H9 (cell line): ENCODE results near the gene STAB2. TPM values are rescaled to one million over a fixed set of nuclear protein-coding genes. Genes with fewer than 3 reads are reported as not detected.

Experiments
- DNase-seq: peaks from one replicate; pipeline ENCODE4 v3.0.0-alpha.2; 2017
- H2AFZ ChIP-seq: one replicate; pipeline ENCODE4 v1.6.1; 2013; ENCODE audit warnings: mild to moderate bottlenecking, low read length, control low read depth, moderate library complexity
- H2AK5ac ChIP-seq: 2 replicates; pipeline ENCODE4 v1.6.1; 2013; ENCODE audit warnings: low read length, control low read depth, mixed read lengths; ENCODE audit not compliant: insufficient read length
- H2BK120ac ChIP-seq: one replicate; pipeline ENCODE4 v1.6.1; 2013; ENCODE audit warnings: low read depth, mild to moderate bottlenecking, low read length, control low read depth, inconsistent platforms; ENCODE audit not compliant: poor library complexity, severe bottlenecking
- H2BK12ac ChIP-seq: 2 replicates; pipeline ENCODE4 v1.6.1; 2013; ENCODE audit warnings: low read length, control low read depth, mixed read lengths, low read depth; ENCODE audit not compliant: insufficient read length
- H2BK15ac ChIP-seq: 2 replicates; pipeline ENCODE4 v1.6.1; 2013; ENCODE audit warnings: low read depth, low read length, control low read depth
- H2BK20ac ChIP-seq: one replicate; pipeline ENCODE4 v1.6.1; 2013; ENCODE audit warnings: low read depth, mild to moderate bottlenecking, low read length, control low read depth, inconsistent platforms; ENCODE audit not compliant: poor library complexity, severe bottlenecking
- H2BK5ac ChIP-seq: 2 replicates; pipeline ENCODE4 v1.6.1; 2013; ENCODE audit warnings: low read length, control low read depth, mixed read lengths; ENCODE audit not compliant: insufficient read length
- H3K14ac ChIP-seq: 2 replicates; pipeline ENCODE4 v1.6.1; 2013; ENCODE audit warnings: low read length, control low read depth; ENCODE audit not compliant: insufficient read depth
- H3K18ac ChIP-seq: 2 replicates; pipeline ENCODE4 v1.6.1; 2013; ENCODE audit warnings: low read depth, mild to moderate bottlenecking, mixed read lengths, low read length, control low read depth; ENCODE audit not compliant: insufficient read length
- H3K23ac ChIP-seq: 2 replicates; pipeline ENCODE4 v1.6.1; 2013; ENCODE audit warnings: low read length, control low read depth, mixed read lengths, low read depth; ENCODE audit not compliant: insufficient read length
- H3K23me2 ChIP-seq: 2 replicates; pipeline ENCODE4 v1.6.1; 2013; ENCODE audit warnings: low read depth, mild to moderate bottlenecking, mixed read lengths, low read length, control low read depth; ENCODE audit not compliant: insufficient read length, poor library complexity, severe bottlenecking
- H3K27ac ChIP-seq: 2 replicates; pipeline ENCODE4 v1.5.1; 2013; ENCODE audit warnings: low read length, control low read depth, mixed read lengths, low read depth; ENCODE audit not compliant: insufficient read length
- H3K27me3 ChIP-seq: 2 replicates; pipeline ENCODE4 v1.6.1; 2013; ENCODE audit warnings: low read length, control low read depth, inconsistent platforms; ENCODE audit not compliant: insufficient read depth
- H3K4ac ChIP-seq: 2 replicates; pipeline ENCODE4 v1.6.1; 2013; ENCODE audit warnings: low read depth, mild to moderate bottlenecking, control low read depth, inconsistent platforms, low read length, moderate library complexity
- H3K4me1 ChIP-seq: 2 replicates; pipeline ENCODE4 v1.6.1; 2013; ENCODE audit warnings: low read length, control low read depth, inconsistent platforms; ENCODE audit not compliant: insufficient read depth
- H3K4me2 ChIP-seq: 2 replicates; pipeline ENCODE4 v1.6.1; 2013; ENCODE audit warnings: low read length, control low read depth, mixed read lengths; ENCODE audit not compliant: insufficient read length, insufficient read depth
- H3K56ac ChIP-seq: 2 replicates; pipeline ENCODE4 v1.6.1; 2013; ENCODE audit warnings: low read depth, mild to moderate bottlenecking, mixed read lengths, low read length, control low read depth; ENCODE audit not compliant: insufficient read length
- H3K79me1 ChIP-seq: 2 replicates; pipeline ENCODE4 v1.6.1; 2013; ENCODE audit warnings: low read depth, mild to moderate bottlenecking, moderate library complexity, low read length, control low read depth, inconsistent platforms; ENCODE audit not compliant: insufficient read depth, poor library complexity, severe bottlenecking
- H3K79me2 ChIP-seq: 2 replicates; pipeline ENCODE4 v1.6.1; 2013; ENCODE audit warnings: low read length, control low read depth, inconsistent platforms; ENCODE audit not compliant: insufficient read depth
- H3K9ac ChIP-seq: 2 replicates; pipeline ENCODE4 v1.6.1; 2013; ENCODE audit warnings: low read length, control low read depth, mixed read lengths; ENCODE audit not compliant: insufficient read length; ENCODE audit errors: extremely low read depth
- H3K9me3 ChIP-seq: one replicate; pipeline ENCODE4 v1.6.1; 2013; ENCODE audit warnings: low read depth, low read length, inconsistent platforms; ENCODE audit not compliant: control insufficient read depth
- H3T11ph ChIP-seq: one replicate; pipeline ENCODE4 v1.6.1; 2013; ENCODE audit warnings: mild to moderate bottlenecking, low read length, control low read depth, inconsistent platforms
- H4K20me1 ChIP-seq: one replicate; pipeline ENCODE4 v1.6.1; 2013; ENCODE audit not compliant: control insufficient read depth, insufficient read length, insufficient read depth
- H4K5ac ChIP-seq: 2 replicates; pipeline ENCODE4 v1.6.1; 2013; ENCODE audit warnings: low read depth, mild to moderate bottlenecking, mixed read lengths, low read length, control low read depth; ENCODE audit not compliant: insufficient read length
- H4K8ac ChIP-seq: replicated peaks from 2 replicates; pipeline ENCODE4 v1.6.1; 2013; ENCODE audit warnings: low read length, control low read depth, mixed read lengths, low read depth; ENCODE audit not compliant: insufficient read length
- H4K91ac ChIP-seq: 2 replicates; pipeline ENCODE4 v1.6.1; 2013; ENCODE audit warnings: low read depth, mild to moderate bottlenecking, moderate library complexity, mixed read lengths, low read length, control low read depth; ENCODE audit not compliant: insufficient read length
- H3K27ac Mint-ChIP-seq, 3 experiments: 2 replicates in 2 of 3; 3 replicates in 1 of 3; pipeline ENCODE4 v1.8.0; 2020 to 2021; ENCODE audit warnings: mixed read lengths in 3 of 3, mild to moderate bottlenecking in 1 of 3, moderate library complexity in 1 of 3
- H3K27me3 Mint-ChIP-seq: 2 replicates; pipeline ENCODE4 v1.8.0; 2021; ENCODE audit warnings: low read depth, mild to moderate bottlenecking, moderate library complexity, mixed read lengths
- H3K36me3 Mint-ChIP-seq, 3 experiments: 2 replicates in 2 of 3; 3 replicates in 1 of 3; pipeline ENCODE4 v1.8.0; 2020 to 2021; ENCODE audit warnings: low read depth in 3 of 3, mixed read lengths in 3 of 3; ENCODE audit not compliant: insufficient read depth in 1 of 3
- H3K4me1 Mint-ChIP-seq, 2 experiments: 2 replicates each; pipeline ENCODE4 v1.8.0; 2020; ENCODE audit warnings: mixed read lengths in 2 of 2
- H3K4me3 Mint-ChIP-seq, 2 experiments: 2 replicates in 1 of 2; 3 replicates in 1 of 2; pipeline ENCODE4 v1.8.0; 2020 to 2021; ENCODE audit warnings: mild to moderate bottlenecking in 2 of 2, mixed read lengths in 2 of 2, moderate library complexity in 1 of 2
- H3K9me3 Mint-ChIP-seq, 2 experiments: 2 replicates in 1 of 2; 3 replicates in 1 of 2; pipeline ENCODE4 v1.8.0; 2020; ENCODE audit warnings: mild to moderate bottlenecking in 2 of 2, mixed read lengths in 2 of 2, moderate library complexity in 1 of 2
- total RNA-seq: library from RNA; stranded (reverse); gene quantifications from 2 replicates; pipeline ENCODE4 v1.2.1, GENCODE V29; 2021
- TF ChIP-seq, protein P1 (sequence below): fragments of 200-600 bp; sonication (generic); conservative IDR thresholded peaks from 3 replicates; pipeline ENCODE4 v1.8.0; 2021; ENCODE audit warnings: antibody characterized with exemption, mild to moderate bottlenecking

The STAB2 gene
- total RNA-seq, 1 experiment from 2014 or later = 0.02 TPM

DNA sequence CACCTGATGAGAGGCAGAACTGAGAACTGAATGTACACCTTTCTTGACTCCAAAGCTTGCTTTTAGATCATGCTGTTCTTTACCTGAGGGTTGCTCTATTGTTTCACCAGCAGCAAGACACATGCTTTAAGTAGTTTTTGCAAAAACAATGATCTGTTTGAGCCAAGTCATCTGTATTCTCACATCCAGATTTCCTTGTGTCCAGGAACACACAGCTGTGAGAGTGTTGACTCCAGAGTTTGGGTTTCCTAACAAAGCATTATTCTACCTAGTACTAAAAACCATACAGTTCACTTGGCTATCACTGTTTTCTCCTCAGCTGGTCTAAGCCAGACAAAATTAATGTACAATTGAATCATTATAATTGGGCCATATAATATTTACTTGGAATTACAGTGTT lies 120.4 kb downstream of the STAB2 start:
- Histone ChIP-seq H2AFZ (no peak overlapping the region), H3K79me2 (no peaks in the 10 kb centered on the region), H4K8ac (no peak overlapping the region), H2BK5ac (no peak overlapping the region), H3K79me1 (no peaks in the 10 kb centered on the region), H4K91ac (no peak overlapping the region), H3K18ac (no peak overlapping the region), H2AK5ac (no peak overlapping the region), H3K27me3 (no peaks in the 10 kb centered on the region), H3K14ac (no peak overlapping the region), H3K27ac (no peak overlapping the region), H3K9me3 (no peaks in the 10 kb centered on the region), H3K23ac (no peak overlapping the region), H3K4me2 (no peak overlapping the region), H3K9ac (no peak overlapping the region), H3K4ac (no peak overlapping the region), H3K23me2 (no peaks in the 10 kb centered on the region), H2BK15ac (no peak overlapping the region), H3K56ac (no peak overlapping the region), H3K4me1 (no peaks in the 10 kb centered on the region), H2BK120ac (no peak overlapping the region), H2BK20ac (no peak overlapping the region), H4K5ac (no peak overlapping the region), H2BK12ac (no peak overlapping the region), H4K20me1 (no peaks in the 10 kb centered on the region), H3T11ph (no peak overlapping the region)
- no peaks in the 10 kb centered on the region; a peak in 1 of 4 replicates for H3K4me1 Mint-ChIP-seq
- peaks cover 4% of the 10 kb centered on the region for H3K27me3 Mint-ChIP-seq
- no peak overlapping the region for H3K27ac Mint-ChIP-seq
- TF ChIP-seq, protein P1, sequence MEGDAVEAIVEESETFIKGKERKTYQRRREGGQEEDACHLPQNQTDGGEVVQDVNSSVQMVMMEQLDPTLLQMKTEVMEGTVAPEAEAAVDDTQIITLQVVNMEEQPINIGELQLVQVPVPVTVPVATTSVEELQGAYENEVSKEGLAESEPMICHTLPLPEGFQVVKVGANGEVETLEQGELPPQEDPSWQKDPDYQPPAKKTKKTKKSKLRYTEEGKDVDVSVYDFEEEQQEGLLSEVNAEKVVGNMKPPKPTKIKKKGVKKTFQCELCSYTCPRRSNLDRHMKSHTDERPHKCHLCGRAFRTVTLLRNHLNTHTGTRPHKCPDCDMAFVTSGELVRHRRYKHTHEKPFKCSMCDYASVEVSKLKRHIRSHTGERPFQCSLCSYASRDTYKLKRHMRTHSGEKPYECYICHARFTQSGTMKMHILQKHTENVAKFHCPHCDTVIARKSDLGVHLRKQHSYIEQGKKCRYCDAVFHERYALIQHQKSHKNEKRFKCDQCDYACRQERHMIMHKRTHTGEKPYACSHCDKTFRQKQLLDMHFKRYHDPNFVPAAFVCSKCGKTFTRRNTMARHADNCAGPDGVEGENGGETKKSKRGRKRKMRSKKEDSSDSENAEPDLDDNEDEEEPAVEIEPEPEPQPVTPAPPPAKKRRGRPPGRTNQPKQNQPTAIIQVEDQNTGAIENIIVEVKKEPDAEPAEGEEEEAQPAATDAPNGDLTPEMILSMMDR = no peak
- no peaks in the 10 kb centered on the region for H3K36me3 Mint-ChIP-seq
- H3K4me3 Mint-ChIP-seq = no peak overlapping the region
- no peaks in the 10 kb centered on the region for H3K9me3 Mint-ChIP-seq
- no peak for DNase-seq
